Thoracic aorta (tissue), 2 donors: ENCODE measurements around the gene COQ10B. TPM values are rescaled to one million over a fixed set of nuclear protein-coding genes. Genes with fewer than 3 reads are reported as not detected.

Experiments
- ATAC-seq: fragments of 150-250 bp; one replicate; pipeline ENCODE4 v1.8.0; 2017; ENCODE audit warnings: low read depth; ENCODE audit not compliant: insufficient number of reproducible peaks, low FRiP score
- DNase-seq: peaks from one replicate; pipeline ENCODE4 v3.0.0-alpha.2; 2020; ENCODE audit warnings: low spot score
- H3K27ac ChIP-seq, 2 donors: fragments of 200-600 bp; sonication (generic); 1 replicate in 1 of 2; 2 replicates in 1 of 2; pipeline ENCODE4 v1.5.1; 2016; ENCODE audit warnings: mild to moderate bottlenecking in 2 of 2, moderate library complexity in 2 of 2
- H3K27me3 ChIP-seq: fragments of 200-600 bp; sonication (generic); replicated peaks from 2 replicates; pipeline ENCODE4 v1.6.0; 2016; ENCODE audit warnings: mild to moderate bottlenecking; ENCODE audit not compliant: insufficient read depth
- H3K36me3 ChIP-seq: fragments of 200-600 bp; sonication (generic); one replicate; pipeline ENCODE4 v1.5.1; 2016
- H3K4me1 ChIP-seq, 2 donors: fragments of 200-600 bp; sonication (generic); 1 replicate in 1 of 2; 2 replicates in 1 of 2; pipeline versions ENCODE4 v1.5.1 to v1.6.0; 2016; ENCODE audit warnings: low read depth in 2 of 2, mild to moderate bottlenecking in 1 of 2; ENCODE audit not compliant: control insufficient read depth in 1 of 2
- H3K4me3 ChIP-seq: fragments of 200-600 bp; sonication (generic); 2 replicates; pipeline ENCODE4 v1.5.1; 2016; ENCODE audit warnings: mild to moderate bottlenecking
- H3K9me3 ChIP-seq: fragments of 200-600 bp; sonication (generic); 2 replicates; pipeline ENCODE4 v1.5.1; 2016
- total RNA-seq, 2 donors: library from RNA; depleted of rRNA; stranded (reverse); fragments of >200 nt; gene quantifications; one replicate each; pipeline versions ENCODE4 v1.1.0 to v1.2.3, GENCODE V29; 2016
- TF ChIP-seq, protein P1 (sequence below): fragments of 200-600 bp; sonication (generic); IDR thresholded peaks from one replicate; pipeline ENCODE4 v1.5.1; 2019; ENCODE audit warnings: antibody characterized with exemption

Gene COQ10B
- total RNA-seq, 2 donors from 2014 or later, result 41.6 to 42.8 TPM

DNA sequence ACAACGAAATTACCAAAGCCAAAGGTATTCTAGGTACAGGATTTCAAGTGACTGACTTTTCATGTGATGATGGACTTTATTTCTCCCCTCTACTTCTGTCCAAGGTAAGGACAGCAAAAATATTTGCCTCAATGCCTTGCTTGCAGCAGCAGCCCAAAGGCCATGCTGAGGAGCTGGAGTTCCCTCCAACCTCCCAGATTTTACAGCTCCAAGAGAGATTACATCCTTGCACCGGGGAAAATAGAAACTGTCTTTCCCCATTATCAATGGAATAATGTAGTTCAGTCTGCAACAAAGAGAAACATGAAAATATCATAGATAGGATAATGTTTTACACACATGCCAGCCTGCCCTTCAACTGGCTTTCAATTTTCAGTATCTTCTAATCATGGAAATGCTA is 32.8 kb downstream of the COQ10B start:
- DNase-seq, result no peak
- no peak for ATAC-seq
- Histone ChIP-seq H3K9me3 (peaks cover 13% of the 10 kb centered on the region), H3K4me3 (no peak overlapping the region), H3K4me1 (no peaks in the 10 kb centered on the region), H3K27ac (no peak overlapping the region), H3K36me3 (peaks cover 31% of the 10 kb centered on the region), H3K27me3 (no peaks in the 10 kb centered on the region)
- TF ChIP-seq, protein P1, sequence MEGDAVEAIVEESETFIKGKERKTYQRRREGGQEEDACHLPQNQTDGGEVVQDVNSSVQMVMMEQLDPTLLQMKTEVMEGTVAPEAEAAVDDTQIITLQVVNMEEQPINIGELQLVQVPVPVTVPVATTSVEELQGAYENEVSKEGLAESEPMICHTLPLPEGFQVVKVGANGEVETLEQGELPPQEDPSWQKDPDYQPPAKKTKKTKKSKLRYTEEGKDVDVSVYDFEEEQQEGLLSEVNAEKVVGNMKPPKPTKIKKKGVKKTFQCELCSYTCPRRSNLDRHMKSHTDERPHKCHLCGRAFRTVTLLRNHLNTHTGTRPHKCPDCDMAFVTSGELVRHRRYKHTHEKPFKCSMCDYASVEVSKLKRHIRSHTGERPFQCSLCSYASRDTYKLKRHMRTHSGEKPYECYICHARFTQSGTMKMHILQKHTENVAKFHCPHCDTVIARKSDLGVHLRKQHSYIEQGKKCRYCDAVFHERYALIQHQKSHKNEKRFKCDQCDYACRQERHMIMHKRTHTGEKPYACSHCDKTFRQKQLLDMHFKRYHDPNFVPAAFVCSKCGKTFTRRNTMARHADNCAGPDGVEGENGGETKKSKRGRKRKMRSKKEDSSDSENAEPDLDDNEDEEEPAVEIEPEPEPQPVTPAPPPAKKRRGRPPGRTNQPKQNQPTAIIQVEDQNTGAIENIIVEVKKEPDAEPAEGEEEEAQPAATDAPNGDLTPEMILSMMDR, result no peak

DNA sequence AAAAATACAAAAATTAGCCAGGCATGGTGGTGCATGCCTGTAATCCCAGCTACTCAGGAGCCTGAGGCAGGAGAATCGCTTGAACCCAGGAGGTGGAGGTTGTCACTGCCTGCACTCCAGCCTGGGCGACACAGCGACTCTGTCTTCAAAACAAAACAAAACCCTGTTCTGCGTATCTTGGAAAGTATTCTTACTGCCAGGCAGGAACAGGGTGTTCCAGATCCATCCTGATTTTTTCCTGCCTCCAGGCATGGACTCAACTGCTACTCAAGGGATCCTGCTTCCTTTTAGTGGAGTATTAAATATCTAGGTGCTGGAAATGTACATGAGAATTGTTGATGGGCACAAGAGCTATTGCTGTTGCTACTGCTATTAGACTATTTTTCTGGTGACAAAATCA is 34.0 kb downstream of the COQ10B start:
- Histone ChIP-seq H3K36me3 (peaks cover 39% of the 10 kb centered on the region), H3K27me3 (no peaks in the 10 kb centered on the region), H3K4me1 (no peaks in the 10 kb centered on the region), H3K9me3 (peaks cover 13% of the 10 kb centered on the region), H3K4me3 (no peak overlapping the region), H3K27ac (no peak overlapping the region)
- no peak for DNase-seq
- TF ChIP-seq, protein P1, result no peak
- ATAC-seq, result no peak

DNA sequence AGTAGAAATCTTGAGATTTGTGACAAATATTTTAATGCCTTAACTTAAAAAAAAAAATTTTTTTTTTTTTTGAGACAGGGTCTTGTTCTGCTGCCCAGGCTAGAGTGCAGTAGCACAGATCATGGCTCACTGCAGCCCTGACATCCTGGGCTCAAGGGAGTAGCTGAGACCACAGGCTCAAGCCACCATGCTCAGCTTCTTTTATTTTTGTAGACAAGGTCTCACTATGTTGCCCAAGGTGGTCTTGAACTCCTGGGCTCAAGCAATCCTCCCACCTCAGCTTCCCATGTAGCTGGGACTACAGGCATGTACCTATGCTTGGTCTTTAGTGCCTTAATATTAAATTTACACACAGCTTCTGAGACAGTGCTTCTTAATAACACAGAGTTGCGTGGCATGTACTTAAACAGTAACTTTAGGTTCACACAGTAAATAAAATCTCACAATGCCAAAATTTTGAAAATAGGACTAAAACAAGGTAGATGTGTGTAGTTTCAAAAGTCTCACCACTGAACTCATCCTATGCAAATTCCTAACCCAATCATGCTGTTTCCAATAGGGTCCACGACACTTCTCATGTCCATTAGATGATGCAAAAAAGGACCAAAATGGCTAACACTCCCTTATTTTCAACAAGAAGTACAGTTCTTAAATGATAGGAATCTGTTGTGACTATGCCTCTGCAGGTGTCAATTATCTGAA is 42.2 kb downstream of the COQ10B start:
- no peak for DNase-seq
- Histone ChIP-seq H3K27me3 (no peaks in the 10 kb centered on the region), H3K27ac (no peak overlapping the region), H3K9me3 (no peaks in the 10 kb centered on the region), H3K4me3 (no peak overlapping the region), H3K4me1 (peaks cover 11 to 38% of the 10 kb centered on the region in 2 donors), H3K36me3 (peaks cover 50% of the 10 kb centered on the region)
- no peak for ATAC-seq
- TF ChIP-seq, protein P1, result no peak

DNA sequence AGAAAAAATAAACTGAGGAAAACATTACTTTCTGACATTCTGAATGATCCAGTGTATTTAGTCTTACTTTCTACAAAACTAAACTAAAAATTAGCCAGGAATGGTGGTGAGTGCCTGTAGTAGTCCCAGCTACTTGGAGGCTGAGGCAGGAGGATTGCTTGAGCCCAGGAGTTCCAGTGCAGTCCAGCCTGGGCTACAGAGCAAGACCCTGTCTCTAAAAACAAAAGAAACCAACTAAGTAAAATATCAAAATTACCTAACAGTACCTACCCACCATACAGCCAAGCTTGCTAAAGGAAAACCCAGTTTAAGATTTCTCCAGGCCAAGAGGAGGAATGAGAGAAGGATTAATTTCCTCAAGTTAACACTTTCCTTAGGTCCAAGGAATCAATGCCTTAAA is 43.3 kb downstream of the COQ10B start:
- Histone ChIP-seq H3K36me3 (peaks cover 44% of the 10 kb centered on the region), H3K27ac (no peak overlapping the region)
- TF ChIP-seq, protein P1, result no peak

DNA sequence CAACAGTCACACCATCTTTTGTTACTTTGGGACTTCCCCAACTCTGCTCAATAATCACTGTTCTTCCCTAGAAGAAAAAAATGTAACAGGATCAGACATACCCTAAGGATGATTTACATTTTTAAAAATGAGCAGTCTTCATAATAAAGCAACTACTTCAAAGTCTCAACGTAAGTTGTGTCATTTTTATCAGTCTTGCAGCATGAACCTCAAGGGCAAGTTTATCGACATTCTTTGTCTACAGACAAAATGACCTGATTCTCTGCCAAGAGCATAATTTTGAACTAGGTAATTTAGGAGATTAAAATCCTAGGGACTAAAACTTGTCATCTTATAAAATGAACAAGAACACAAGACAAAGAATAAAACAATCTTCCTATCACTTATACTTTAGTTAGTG is 44.0 kb downstream of the COQ10B start:
- no peak for DNase-seq
- peaks cover 22 to 53% of the 10 kb centered on the region in 2 donors for H3K4me1 ChIP-seq
- no peaks in the 10 kb centered on the region for H3K9me3 ChIP-seq
- TF ChIP-seq, protein P1, result no peak
- no peaks in the 10 kb centered on the region for H3K27me3 ChIP-seq
- H3K27ac ChIP-seq, result no peak overlapping the region
- H3K36me3 ChIP-seq, result peaks cover 38% of the 10 kb centered on the region
- no peak for ATAC-seq
- no peak overlapping the region for H3K4me3 ChIP-seq

More for the DNA sequence above, 43.3 kb downstream of the COQ10B start:
- no peak overlapping the region for H3K4me3 ChIP-seq
- peaks cover 16 to 46% of the 10 kb centered on the region in 2 donors for H3K4me1 ChIP-seq
- no peaks in the 10 kb centered on the region for H3K27me3 ChIP-seq
- DNase-seq, result no peak
- H3K9me3 ChIP-seq, result no peaks in the 10 kb centered on the region
- ATAC-seq, result no peak
